GM18526 (cell line): Measurements from ENCODE around the gene SMIM36.

ENCODE experiments used
- POLR2A ChIP-seq: IDR thresholded peaks from 3 replicates; pipeline ENCODE4 v1.6.1; 2011; ENCODE audit not compliant: insufficient read length; ENCODE audit errors: extremely low read depth

SMIM36 gene

DNA sequence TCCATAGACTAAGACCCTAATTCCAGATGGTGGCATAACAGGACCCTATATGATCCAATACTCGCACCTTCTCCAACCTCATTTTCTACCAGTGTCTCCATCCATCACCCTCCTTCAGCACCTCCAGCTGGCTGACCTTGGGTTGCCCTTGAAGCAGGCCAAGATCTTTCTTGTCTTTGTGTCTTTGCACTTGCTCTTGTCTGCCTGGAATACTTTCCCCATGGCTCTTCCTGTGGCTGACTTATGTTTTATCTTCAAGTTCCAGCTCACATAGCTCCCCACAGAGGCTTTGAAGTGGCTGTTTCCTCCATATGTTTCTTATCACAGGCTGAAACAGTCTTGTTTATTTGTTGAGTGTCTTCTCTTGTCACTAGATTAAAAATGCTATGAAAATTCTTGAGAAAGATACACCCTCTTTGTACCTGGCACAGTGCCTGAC, 60.0 kb downstream of the SMIM36 start:
- TF ChIP-seq POLR2A = no peak

GRCh38 chr17:55450232-55450825, 60.9 kb downstream of the SMIM36 start:
- no peak for TF ChIP-seq POLR2A

DNA sequence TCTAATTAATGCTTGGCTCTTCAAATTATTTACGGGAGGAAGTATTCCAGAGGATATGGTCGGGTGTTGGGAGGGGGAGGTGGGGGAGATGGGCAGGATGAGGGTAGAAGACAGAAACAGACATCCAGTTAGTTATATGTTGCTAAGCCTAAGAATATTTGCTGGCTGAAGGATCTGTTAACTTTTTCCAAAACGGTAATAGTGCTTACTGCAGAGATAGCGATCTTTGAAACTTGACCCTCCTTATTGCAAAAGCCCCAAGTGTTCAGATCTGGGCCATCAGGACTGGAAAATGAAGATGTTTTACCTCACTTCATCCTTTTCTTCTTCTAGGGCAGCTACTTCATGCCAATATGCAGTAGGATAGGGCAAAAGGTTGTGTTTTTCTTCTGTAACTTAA, 62.6 kb downstream of the SMIM36 start:
- TF ChIP-seq POLR2A = no peak

- TF ChIP-seq POLR2A = no peak
Observed at GRCh38 chr17:55446581-55447205, 64.6 kb downstream of the SMIM36 start.

DNA sequence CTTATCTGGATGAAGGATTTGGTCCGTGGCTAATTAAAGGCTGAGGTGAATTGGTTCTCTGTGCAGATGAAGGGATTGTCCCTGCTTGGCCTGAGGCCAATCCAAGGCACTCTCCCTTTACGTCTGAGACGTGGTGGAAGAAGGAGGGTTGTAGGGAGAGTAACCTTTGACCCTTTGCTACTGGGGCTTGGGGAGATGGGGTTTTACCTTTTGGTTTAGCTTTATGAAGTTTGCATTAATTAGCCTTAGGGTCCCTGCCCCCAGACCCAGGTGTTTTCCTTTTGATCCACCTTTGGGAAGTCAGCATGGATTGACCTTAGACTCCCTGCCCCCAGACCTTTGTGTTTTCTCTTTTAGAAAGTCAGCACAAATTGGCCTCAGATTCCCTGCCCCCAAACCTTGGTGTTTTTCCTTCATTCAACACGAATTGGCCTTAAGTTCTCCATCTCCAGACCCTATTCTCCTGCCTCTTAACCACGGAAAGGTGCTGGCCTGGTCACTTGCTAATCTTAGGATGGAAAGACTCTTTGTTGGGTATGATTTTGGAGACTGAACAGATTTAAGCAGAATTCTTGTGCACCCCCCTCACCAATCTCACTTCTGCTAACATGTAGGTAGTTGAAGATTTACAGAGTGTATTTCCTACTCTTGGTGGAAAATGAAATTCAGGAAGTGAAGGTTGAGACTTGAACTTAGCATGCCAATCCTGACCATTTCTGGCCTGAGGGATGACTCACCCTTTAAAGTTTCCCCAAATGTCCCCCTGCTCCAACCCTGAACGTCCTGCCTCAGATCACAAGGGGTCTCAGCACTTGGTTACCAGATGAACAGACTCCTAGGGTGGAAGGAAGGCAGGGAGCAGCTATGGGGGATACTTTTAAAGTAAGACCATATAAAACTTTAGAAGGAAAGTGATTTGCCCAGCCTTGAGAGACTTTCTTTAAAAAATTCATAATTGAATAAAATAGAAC, 66.5 kb downstream of the SMIM36 start:
- no peak for TF ChIP-seq POLR2A

GRCh38 chr17:55443904-55444303, 67.3 kb downstream of the SMIM36 start:
- TF ChIP-seq POLR2A = no peak

DNA sequence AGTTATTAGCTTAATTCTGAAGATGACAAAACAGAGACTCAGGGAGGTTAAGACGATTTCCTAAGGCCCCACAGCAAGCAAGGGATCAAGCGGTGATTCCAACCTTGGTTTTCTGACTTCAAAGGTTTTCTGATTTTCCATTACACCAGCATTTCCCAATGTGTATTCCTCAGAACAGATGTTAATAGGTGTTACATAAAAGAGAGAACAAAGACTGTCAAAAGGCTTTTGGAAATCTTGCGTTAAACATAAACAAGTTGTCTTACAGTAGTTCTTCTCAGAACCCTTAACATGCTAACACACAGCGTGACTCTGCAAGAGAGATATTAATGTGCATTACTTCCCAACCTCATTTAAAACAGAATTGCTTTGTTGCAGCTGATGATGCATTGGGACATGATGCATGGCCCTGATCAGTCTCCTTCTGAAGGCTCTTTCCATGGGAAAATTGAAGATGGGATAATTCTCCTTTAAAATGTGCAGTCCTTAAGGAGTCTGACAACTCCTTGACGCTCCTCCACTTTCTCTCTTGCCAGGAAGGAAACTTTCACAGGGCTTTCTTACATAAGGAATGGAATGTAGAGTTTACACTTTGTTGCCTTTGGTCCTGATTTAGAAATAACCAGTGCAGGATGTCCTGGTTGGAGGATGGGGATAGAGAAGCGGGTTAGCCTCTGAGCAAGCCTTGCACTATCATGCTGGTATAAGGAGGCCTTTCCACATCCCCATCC, 68.1 kb downstream of the SMIM36 start:
- no peak for TF ChIP-seq POLR2A

- no peak for TF ChIP-seq POLR2A
Observed at GRCh38 chr17:55442462-55442861, 68.8 kb downstream of the SMIM36 start.

GRCh38 chr17:55441544-55441943, 69.7 kb downstream of the SMIM36 start:
- no peak for TF ChIP-seq POLR2A

- no peak for TF ChIP-seq POLR2A
Observed at GRCh38 chr17:55440391-55440790, 70.9 kb downstream of the SMIM36 start.

- TF ChIP-seq POLR2A = no peak
Observed at GRCh38 chr17:55437159-55437605, 74.1 kb downstream of the SMIM36 start.

DNA sequence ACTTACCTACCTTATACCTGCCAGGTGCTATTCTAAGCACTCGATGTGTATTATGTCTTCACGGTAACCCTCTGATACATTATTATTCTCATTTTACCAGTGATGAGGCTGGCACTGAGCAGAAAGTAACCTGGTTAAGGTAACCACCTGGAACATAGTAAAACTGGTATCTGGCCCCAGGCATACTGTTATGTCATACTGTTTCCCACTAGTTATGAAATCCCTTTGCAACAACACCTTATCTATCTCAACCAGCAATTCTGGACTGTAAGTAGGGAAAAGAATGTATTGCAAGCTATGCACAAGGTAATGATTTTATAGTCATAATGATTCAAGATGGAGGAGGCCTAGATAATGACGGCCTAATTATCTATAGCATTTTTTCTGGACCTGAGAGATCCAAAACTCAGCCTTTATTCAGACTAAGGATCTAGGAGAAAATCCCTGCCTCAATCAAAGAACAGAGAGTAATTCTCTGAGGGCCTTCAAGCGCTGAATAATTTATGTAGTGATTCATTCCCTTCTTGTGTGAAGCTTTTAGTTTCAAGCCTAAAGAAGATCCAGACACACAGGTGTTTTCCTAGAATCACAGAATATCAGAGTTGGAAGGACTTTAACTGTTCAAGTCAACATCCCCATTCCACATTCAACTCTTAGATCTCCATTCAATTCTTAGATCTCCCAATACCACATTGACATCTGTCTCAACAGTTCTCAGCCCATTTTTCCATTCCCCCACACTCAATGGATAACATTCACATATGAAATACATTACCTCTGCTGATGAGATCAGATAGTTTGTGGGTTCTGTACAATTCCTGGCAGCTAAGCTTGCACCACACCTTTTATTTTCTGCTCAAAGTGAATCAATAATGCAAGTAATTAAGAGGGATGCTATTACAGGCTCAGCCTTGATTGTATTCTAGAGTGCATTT, 74.8 kb downstream of the SMIM36 start:
- TF ChIP-seq POLR2A = no peak

GRCh38 chr17:55435408-55435807, 75.8 kb downstream of the SMIM36 start:
- TF ChIP-seq POLR2A = no peak

GRCh38 chr17:55434721-55435120, 76.5 kb downstream of the SMIM36 start:
- TF ChIP-seq POLR2A = no peak

DNA sequence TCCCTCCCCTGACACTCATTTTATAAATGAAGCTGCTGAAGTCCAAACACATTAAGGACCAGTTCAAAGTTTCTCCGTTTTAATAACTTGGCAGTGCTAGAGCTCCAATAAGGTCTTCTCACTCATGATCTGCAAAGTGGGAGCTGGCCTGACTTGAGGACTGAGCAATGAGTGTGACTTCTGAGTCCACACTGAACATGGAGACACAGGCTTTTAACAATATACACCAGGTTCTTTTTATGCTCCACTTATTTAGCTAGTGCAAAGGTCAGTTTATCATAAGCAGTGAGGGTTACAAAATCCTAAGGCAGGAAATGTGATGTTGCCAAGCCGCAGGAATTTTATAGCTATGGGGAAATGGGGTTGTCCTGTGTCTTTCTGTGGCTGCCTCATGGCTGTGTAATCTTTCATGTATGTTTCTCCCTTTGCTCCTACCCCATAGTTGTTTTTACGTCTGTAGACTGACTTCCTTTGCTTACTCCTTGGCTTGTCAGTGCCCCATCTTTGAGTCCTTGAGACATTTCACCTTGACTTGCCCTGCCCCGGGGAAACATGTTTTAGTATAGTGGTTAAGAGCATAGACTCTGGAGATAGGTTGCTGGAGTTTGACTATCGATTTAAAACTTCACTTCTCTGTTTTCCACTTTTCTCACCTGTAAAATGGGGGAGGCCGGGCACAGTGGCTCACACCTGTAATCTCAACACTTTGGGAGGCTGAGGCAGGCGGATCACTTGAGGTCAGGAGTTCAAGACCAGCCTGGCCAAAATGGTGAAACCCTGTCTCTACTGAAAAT, 77.4 kb downstream of the SMIM36 start:
- no peak for TF ChIP-seq POLR2A
